Chondrocyte (in vitro differentiated cells): ENCODE results near the gene RIPK3. TPM values are rescaled to one million over a fixed set of nuclear protein-coding genes. Genes with fewer than 3 reads are reported as not detected.

ENCODE experiments used
- DNase-seq: peaks from one replicate; pipeline ENCODE4 v3.0.0; 2021; ENCODE audit warnings: mixed read lengths, low spot score
- H3K27ac Mint-ChIP-seq: one replicate; pipeline ENCODE4 v1.8.0; 2021; ENCODE audit warnings: mild to moderate bottlenecking, moderate library complexity, mixed read lengths; ENCODE audit not compliant: unreplicated experiment
- H3K27me3 Mint-ChIP-seq: 2 replicates; pipeline ENCODE4 v1.8.0; 2021; ENCODE audit warnings: low read depth, mixed read lengths
- H3K36me3 Mint-ChIP-seq: 2 replicates; pipeline ENCODE4 v1.8.0; 2021; ENCODE audit warnings: low read depth, mixed read lengths
- H3K4me1 Mint-ChIP-seq: 2 replicates; pipeline ENCODE4 v1.8.0; 2021; ENCODE audit warnings: low read depth, mild to moderate bottlenecking, mixed read lengths
- H3K4me3 Mint-ChIP-seq: one replicate; pipeline ENCODE4 v1.8.0; 2021; ENCODE audit warnings: mild to moderate bottlenecking, moderate library complexity, mixed read lengths; ENCODE audit not compliant: unreplicated experiment
- H3K9me3 Mint-ChIP-seq: 2 replicates; pipeline ENCODE4 v1.8.0; 2021; ENCODE audit warnings: low read depth, mixed read lengths
- CTCF ChIP-seq: fragments of 200-600 bp; sonication (generic); IDR thresholded peaks from 2 replicates; pipeline ENCODE4 v1.5.0; 2021; ENCODE audit warnings: antibody characterized with exemption, mild to moderate bottlenecking, moderate library complexity
- total RNA-seq: library from RNA; stranded (reverse); gene quantifications from 3 replicates; pipeline ENCODE4 v1.2.1, GENCODE V29; 2021

The RIPK3 gene
- total RNA-seq, 1 donor from 2014 or later = 1.3 TPM

GRCh38 chr14:24378981-24379906, 39.5 kb upstream of the RIPK3 start:
- H3K27ac Mint-ChIP-seq = no peak overlapping the region
- no peaks in the 10 kb centered on the region for H3K9me3 Mint-ChIP-seq
- H3K4me1 Mint-ChIP-seq = no peaks in the 10 kb centered on the region
- H3K36me3 Mint-ChIP-seq = peaks cover 10% of the 10 kb centered on the region
- no peak for TF ChIP-seq CTCF
- H3K27me3 Mint-ChIP-seq = no peaks in the 10 kb centered on the region
- no peak for DNase-seq
- H3K4me3 Mint-ChIP-seq = no peak overlapping the region

- Mint-ChIP-seq H3K27ac (no peak overlapping the region), H3K27me3 (no peaks in the 10 kb centered on the region), H3K4me3 (no peak overlapping the region), H3K9me3 (no peaks in the 10 kb centered on the region), H3K36me3 (peaks cover 17% of the 10 kb centered on the region), H3K4me1 (no peaks in the 10 kb centered on the region)
- no peak for DNase-seq
- no peak for TF ChIP-seq CTCF
These were observed 38.5 kb upstream of the RIPK3 start for GRCh38 chr14:24378327-24378726.

- peak overlapping the region; percentile 49 for H3K27ac Mint-ChIP-seq
- H3K4me1 Mint-ChIP-seq = peaks cover 3% of the 10 kb centered on the region
- TF ChIP-seq CTCF = no peak
- DNase-seq = no peak
- no peak overlapping the region for H3K4me3 Mint-ChIP-seq
- peaks cover 18% of the 10 kb centered on the region for H3K36me3 Mint-ChIP-seq
- H3K9me3 Mint-ChIP-seq = no peaks in the 10 kb centered on the region
- H3K27me3 Mint-ChIP-seq = no peaks in the 10 kb centered on the region
These were observed 37.9 kb upstream of the RIPK3 start for GRCh38 chr14:24377657-24378056.

GRCh38 chr14:24377126-24377525, 37.3 kb upstream of the RIPK3 start:
- TF ChIP-seq CTCF = no peak
- Mint-ChIP-seq H3K27me3 (no peaks in the 10 kb centered on the region), H3K36me3 (peaks cover 21% of the 10 kb centered on the region), H3K4me1 (peaks cover 9% of the 10 kb centered on the region), H3K9me3 (no peaks in the 10 kb centered on the region), H3K4me3 (no peak overlapping the region), H3K27ac (no peak overlapping the region)
- DNase-seq = no peak

- no peak overlapping the region for H3K27ac Mint-ChIP-seq
- no peak overlapping the region for H3K4me3 Mint-ChIP-seq
- no peaks in the 10 kb centered on the region for H3K9me3 Mint-ChIP-seq
- peaks cover 13% of the 10 kb centered on the region for H3K4me1 Mint-ChIP-seq
- DNase-seq = no peak
- TF ChIP-seq CTCF = no peak
- no peaks in the 10 kb centered on the region for H3K27me3 Mint-ChIP-seq
- peaks cover 23% of the 10 kb centered on the region for H3K36me3 Mint-ChIP-seq
These were observed 36.8 kb upstream of the RIPK3 start for GRCh38 chr14:24376448-24377070.
